ENCODE measurements around the gene CHIA.

DNA sequence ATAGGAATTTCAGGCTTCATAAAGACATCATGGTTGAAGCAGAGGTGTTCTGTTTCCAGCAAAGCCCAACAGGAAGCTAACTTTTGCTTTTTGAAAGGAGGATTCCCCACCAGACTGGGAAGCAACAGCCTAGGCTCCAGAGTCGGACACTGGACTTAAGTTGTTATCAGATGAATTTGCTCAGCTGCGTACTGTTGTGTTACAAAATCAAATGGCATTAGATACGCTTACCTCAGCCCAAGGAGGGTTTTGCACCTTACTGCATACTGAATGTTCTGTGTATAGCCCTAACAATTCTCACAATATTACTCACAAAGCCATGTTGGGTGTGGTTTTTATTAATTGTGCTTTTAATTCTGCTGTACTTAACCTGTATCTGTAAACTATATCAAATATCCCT is 547 bp upstream of the CHIA start:
- TF ChIP-seq POLR2A (IDR thresholded peaks at IDR 0.05) (no peak), POLR2AphosphoS5 (IDR thresholded peaks at IDR 0.05) (no peak), EP300 (IDR thresholded peaks at IDR 0.05) (no peak)
- TF ChIP-seq, protein P1, sequence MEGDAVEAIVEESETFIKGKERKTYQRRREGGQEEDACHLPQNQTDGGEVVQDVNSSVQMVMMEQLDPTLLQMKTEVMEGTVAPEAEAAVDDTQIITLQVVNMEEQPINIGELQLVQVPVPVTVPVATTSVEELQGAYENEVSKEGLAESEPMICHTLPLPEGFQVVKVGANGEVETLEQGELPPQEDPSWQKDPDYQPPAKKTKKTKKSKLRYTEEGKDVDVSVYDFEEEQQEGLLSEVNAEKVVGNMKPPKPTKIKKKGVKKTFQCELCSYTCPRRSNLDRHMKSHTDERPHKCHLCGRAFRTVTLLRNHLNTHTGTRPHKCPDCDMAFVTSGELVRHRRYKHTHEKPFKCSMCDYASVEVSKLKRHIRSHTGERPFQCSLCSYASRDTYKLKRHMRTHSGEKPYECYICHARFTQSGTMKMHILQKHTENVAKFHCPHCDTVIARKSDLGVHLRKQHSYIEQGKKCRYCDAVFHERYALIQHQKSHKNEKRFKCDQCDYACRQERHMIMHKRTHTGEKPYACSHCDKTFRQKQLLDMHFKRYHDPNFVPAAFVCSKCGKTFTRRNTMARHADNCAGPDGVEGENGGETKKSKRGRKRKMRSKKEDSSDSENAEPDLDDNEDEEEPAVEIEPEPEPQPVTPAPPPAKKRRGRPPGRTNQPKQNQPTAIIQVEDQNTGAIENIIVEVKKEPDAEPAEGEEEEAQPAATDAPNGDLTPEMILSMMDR (IDR thresholded peaks at IDR 0.05): no peak

All from gastroesophageal sphincter (tissue), 3 donors.